CD4-positive, alpha-beta T cell (primary cell): Measurements from ENCODE around the gene AHDC1. TPM values are rescaled to one million over a fixed set of nuclear protein-coding genes. Genes with fewer than 3 reads are reported as not detected.

ENCODE experiments used
- ATAC-seq: fragments of 200-7000 bp; cut with Tn5 transposase; one replicate; pipeline ENCODE4 v1.10.0; 2022; ENCODE audit warnings: mild to moderate bottlenecking; ENCODE audit not compliant: poor library complexity
- CTCF ChIA-PET: fragments of 350-600 bp; sonication (Branson Sonifier 250); formaldehyde crosslinking; loops from one replicate; lab custom pipeline; 2021; ENCODE audit warnings: antibody characterized with exemption, inconsistent platforms; lab: Charles Lee
- POLR2A ChIA-PET: fragments of 350-600 bp; sonication (Branson Sonifier 250); formaldehyde crosslinking; loops from one replicate; lab custom pipeline; 2021; ENCODE audit warnings: antibody characterized with exemption, inconsistent platforms; lab: Charles Lee
- DNase-seq, 14 experiments: peaks; one replicate each; pipeline ENCODE4 v3.0.0-alpha.2; 2013 to 2020; ENCODE audit warnings: mixed read lengths in 2 of 14
- H3K27ac ChIP-seq, 2 donors: one replicate each; pipeline versions ENCODE4 v1.5.1 to v1.7.0; 2013; ENCODE audit warnings: low read length in 2 of 2, low read depth in 1 of 2, mild to moderate bottlenecking in 1 of 2
- H3K27me3 ChIP-seq, 2 experiments: 1 replicate in 1 of 2; 2 replicates in 1 of 2; pipeline versions ENCODE4 v1.6.1 to v1.7.0; 2013; ENCODE audit warnings: low read length in 2 of 2, control low read depth in 1 of 2, mild to moderate bottlenecking in 1 of 2, moderate library complexity in 1 of 2; ENCODE audit not compliant: insufficient read depth in 2 of 2, control insufficient read depth in 1 of 2
- H3K36me3 ChIP-seq: one replicate; pipeline ENCODE4 v1.6.1; 2013; ENCODE audit warnings: low read length, control low read depth; ENCODE audit not compliant: insufficient read depth
- H3K4me1 ChIP-seq: one replicate; pipeline ENCODE4 v1.6.1; 2013; ENCODE audit warnings: low read length, control low read depth; ENCODE audit not compliant: insufficient read depth
- H3K4me3 ChIP-seq: one replicate; pipeline ENCODE4 v1.5.1; 2013; ENCODE audit warnings: mild to moderate bottlenecking, low read length, moderate library complexity
- H3K9me3 ChIP-seq, 2 experiments: 1 replicate in 1 of 2; 2 replicates in 1 of 2; pipeline versions ENCODE4 v1.6.1 to v1.7.0; 2013; ENCODE audit warnings: low read length in 2 of 2, mild to moderate bottlenecking in 2 of 2, control low read depth in 1 of 2, moderate library complexity in 1 of 2; ENCODE audit not compliant: control insufficient read depth in 1 of 2, insufficient read depth in 1 of 2
- H3K27ac Mint-ChIP-seq: one replicate; pipeline ENCODE4 v1.8.0; 2020; ENCODE audit warnings: mixed read lengths
- H3K27me3 Mint-ChIP-seq: one replicate; pipeline ENCODE4 v1.8.0; 2021; ENCODE audit warnings: mixed read lengths
- H3K36me3 Mint-ChIP-seq: one replicate; pipeline ENCODE4 v1.8.0; 2021; ENCODE audit warnings: low read depth, mixed read lengths
- H3K4me1 Mint-ChIP-seq: one replicate; pipeline ENCODE4 v1.8.0; 2021; ENCODE audit warnings: low read depth, mixed read lengths
- H3K4me3 Mint-ChIP-seq: one replicate; pipeline ENCODE4 v1.8.0; 2020; ENCODE audit warnings: mild to moderate bottlenecking, mixed read lengths
- H3K9me3 Mint-ChIP-seq: one replicate; pipeline ENCODE4 v1.8.0; 2020; ENCODE audit warnings: mixed read lengths
- CTCF ChIP-seq: fragments of 200-600 bp; IDR thresholded peaks from one replicate; pipeline ENCODE4 v1.8.0; 2022; ENCODE audit warnings: antibody characterized with exemption, mild to moderate bottlenecking
- intact Hi-C, 2 experiments: fragments of 100-400 bp; cut with DNase I in 1 of 2; cut with micrococcal nuclease in 1 of 2; formaldehyde crosslinking; loops; one replicate each; pipeline versions ENCODE4 v1.15.1 to v1.9.0; 2023 to 2025; cut with DNase I, micrococcal nuclease
- total RNA-seq, 174 experiments: library from RNA in 2 of 174; stranded (reverse) in 2 of 174; gene quantifications; one replicate each; pipeline ENCODE4 v1.2.3 and lab custom pipeline; 2021 to 2026

The AHDC1 gene
- total RNA-seq, 2 experiments from 2014 or later, result 20.8 to 22.9 TPM

GRCh38 chr1:27614043-27614624 is 10.2 kb upstream of the AHDC1 start:
- TF ChIP-seq CTCF, result no peak
- no peaks in the 10 kb centered on the region for H3K27me3 Mint-ChIP-seq
- POLR2A ChIA-PET, result interaction anchor here (0.8 to 8.6 kb wide), 9 partner anchors 10 to 273 kb away, joined by 3 to 98 read pairs (median 5); partner anchors contain the start of genes AHDC1, IFI6 and SYTL1
- no peak overlapping the region for H3K4me3 ChIP-seq
- intact Hi-C loops, result no loop called here
- H3K9me3 ChIP-seq, result no peaks in the 10 kb centered on the region
- H3K27ac Mint-ChIP-seq, result peak overlapping the region; percentile 84
- no peaks in the 10 kb centered on the region for H3K36me3 ChIP-seq
- peaks cover 63% of the 10 kb centered on the region for H3K4me1 Mint-ChIP-seq
- H3K9me3 Mint-ChIP-seq, result no peaks in the 10 kb centered on the region
- H3K4me3 Mint-ChIP-seq, result peak overlapping the region; percentile 71
- no peak overlapping the region for H3K27ac ChIP-seq
- H3K36me3 Mint-ChIP-seq, result no peaks in the 10 kb centered on the region
- CTCF ChIA-PET, result interaction anchor here (2.1 kb wide), 1 partner anchor 49 kb away, joined by 5 read pairs; no protein-coding TSS in a partner anchor
- peaks cover 87% of the 10 kb centered on the region for H3K4me1 ChIP-seq
- ATAC-seq, result no peak
- no peaks in the 10 kb centered on the region for H3K27me3 ChIP-seq
- DNase-seq, result peak in 1 of 14 experiments; percentile 35

- Histone ChIP-seq H3K27ac (no peak overlapping the region), H3K27me3 (no peaks in the 10 kb centered on the region), H3K4me1 (peaks cover 85% of the 10 kb centered on the region), H3K4me3 (no peak overlapping the region), H3K9me3 (no peaks in the 10 kb centered on the region), H3K36me3 (no peaks in the 10 kb centered on the region)
- POLR2A ChIA-PET, result interaction anchor here (2.0 to 8.6 kb wide), 2 partner anchors 49 to 59 kb away, joined by 5 to 98 read pairs; partner anchors contain the start of gene IFI6
- H3K36me3 Mint-ChIP-seq, result no peaks in the 10 kb centered on the region
- no peaks in the 10 kb centered on the region for H3K27me3 Mint-ChIP-seq
- ATAC-seq, result no peak
- H3K4me1 Mint-ChIP-seq, result peaks cover 49% of the 10 kb centered on the region
- DNase-seq, result no peak
- no peaks in the 10 kb centered on the region for H3K9me3 Mint-ChIP-seq
- H3K27ac Mint-ChIP-seq, result peak overlapping the region; percentile 50
- TF ChIP-seq CTCF, result no peak
- intact Hi-C loops, result no loop called here
- CTCF ChIA-PET, result no interaction called here
- H3K4me3 Mint-ChIP-seq, result no peak overlapping the region
Measured at GRCh38 chr1:27612718-27613117, 8.8 kb upstream of the AHDC1 start.

GRCh38 chr1:27611450-27611849 is 7.5 kb upstream of the AHDC1 start:
- Histone ChIP-seq H3K27ac (no peak overlapping the region), H3K9me3 (no peaks in the 10 kb centered on the region), H3K4me3 (no peak overlapping the region), H3K4me1 (peaks cover 80% of the 10 kb centered on the region), H3K36me3 (no peaks in the 10 kb centered on the region), H3K27me3 (no peaks in the 10 kb centered on the region)
- Mint-ChIP-seq H3K27me3 (no peaks in the 10 kb centered on the region), H3K36me3 (no peaks in the 10 kb centered on the region), H3K27ac (peak overlapping the region; percentile 50), H3K4me3 (no peak overlapping the region), H3K4me1 (peaks cover 39% of the 10 kb centered on the region), H3K9me3 (no peaks in the 10 kb centered on the region)
- no peak for TF ChIP-seq CTCF
- CTCF ChIA-PET, result interaction anchor here (0.7 to 5.4 kb wide), 2 partner anchors 32 to 50 kb away, joined by 3 to 55 read pairs; no protein-coding TSS in a partner anchor
- DNase-seq, result no peak
- POLR2A ChIA-PET, result interaction anchor here (0.8 to 8.6 kb wide), 3 partner anchors 27 to 114 kb away, joined by 3 to 98 read pairs (median 4); partner anchors contain the start of gene FAM76A
- no peak for ATAC-seq
- intact Hi-C loops, result no loop called here
